IPS-NIHi7 (cell line): ENCODE data around the gene CFAP100.
A peak's percentile ranks its signal among the peaks of the same experiment; 100 is the strongest.

Source experiments
- DNase-seq: peaks from one replicate; pipeline ENCODE4 v3.0.0; 2012; ENCODE audit warnings: mixed read lengths; ENCODE audit errors: extremely low spot score

The CFAP100 gene

DNA sequence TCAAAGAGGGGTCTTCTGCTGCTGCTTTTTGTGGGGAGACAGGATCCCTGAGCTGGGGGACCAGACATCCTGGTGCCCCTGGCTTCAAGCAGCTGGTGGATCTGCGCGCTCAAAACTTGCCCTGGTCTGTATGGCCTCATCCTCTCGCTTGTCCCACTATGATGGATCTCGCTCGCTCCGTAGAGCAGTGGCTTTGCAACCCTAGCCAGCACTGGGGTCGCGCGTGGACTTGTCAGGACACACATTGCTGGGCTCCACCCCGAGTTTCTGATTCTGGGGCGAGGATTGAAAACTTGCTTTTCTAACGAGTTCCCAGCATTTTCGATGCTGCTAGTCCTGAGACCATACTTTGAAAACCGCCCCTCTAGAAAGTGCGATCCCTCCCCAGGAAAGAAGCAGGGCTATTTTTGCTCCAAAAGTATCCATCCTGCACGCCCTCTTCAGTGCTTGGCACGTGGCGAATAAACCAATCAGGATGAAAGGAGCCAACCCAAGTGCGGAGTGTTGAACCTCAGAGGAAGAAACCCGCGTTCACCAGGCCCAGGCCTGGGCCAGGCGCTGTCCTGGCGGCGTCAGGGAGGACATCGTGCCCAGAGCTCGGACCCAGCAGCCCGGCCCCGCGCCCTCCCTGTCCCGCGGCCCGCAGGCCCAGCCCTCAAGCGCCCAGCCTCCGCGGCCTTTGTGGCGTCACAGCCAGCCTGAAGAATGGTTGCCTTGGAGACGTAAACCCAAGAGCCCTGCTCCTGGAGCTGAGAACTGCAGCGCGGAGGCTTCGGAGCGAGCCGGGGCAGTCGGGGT lies at the start of gene CFAP100:
TSS of gene CFAP100 (plus strand) at position 731 of the 798 bp plus-strand sequence. CDS start 1,092 bp downstream, outside the sequence.
- DNase-seq: peak; percentile 83

- no peak for DNase-seq
Measured at GRCh38 chr3:126345231-126345630, 49.5 kb upstream of the CFAP100 start.

GRCh38 chr3:126345641-126346460 lies 48.9 kb upstream of the CFAP100 start:
- DNase-seq: no peak

DNA sequence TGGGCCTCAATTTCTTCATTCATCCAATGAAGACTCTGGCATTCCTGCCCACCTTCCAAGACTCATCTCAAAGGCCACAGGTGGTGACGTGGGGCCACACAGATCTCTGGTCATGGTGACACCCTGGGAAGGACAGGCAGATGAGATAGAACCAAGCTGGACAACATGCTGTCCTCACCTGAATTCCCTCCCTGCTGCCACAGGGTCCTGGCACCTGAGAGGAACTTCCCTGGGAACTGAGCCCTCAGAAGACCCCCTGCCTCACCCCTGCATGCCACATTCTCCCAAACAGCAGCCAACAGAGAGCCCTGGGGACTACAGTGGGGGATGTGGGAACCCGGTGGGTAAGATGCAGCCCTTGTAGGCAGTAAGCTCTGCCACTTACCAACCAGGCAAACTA lies 48.2 kb upstream of the CFAP100 start:
- DNase-seq: no peak

DNA sequence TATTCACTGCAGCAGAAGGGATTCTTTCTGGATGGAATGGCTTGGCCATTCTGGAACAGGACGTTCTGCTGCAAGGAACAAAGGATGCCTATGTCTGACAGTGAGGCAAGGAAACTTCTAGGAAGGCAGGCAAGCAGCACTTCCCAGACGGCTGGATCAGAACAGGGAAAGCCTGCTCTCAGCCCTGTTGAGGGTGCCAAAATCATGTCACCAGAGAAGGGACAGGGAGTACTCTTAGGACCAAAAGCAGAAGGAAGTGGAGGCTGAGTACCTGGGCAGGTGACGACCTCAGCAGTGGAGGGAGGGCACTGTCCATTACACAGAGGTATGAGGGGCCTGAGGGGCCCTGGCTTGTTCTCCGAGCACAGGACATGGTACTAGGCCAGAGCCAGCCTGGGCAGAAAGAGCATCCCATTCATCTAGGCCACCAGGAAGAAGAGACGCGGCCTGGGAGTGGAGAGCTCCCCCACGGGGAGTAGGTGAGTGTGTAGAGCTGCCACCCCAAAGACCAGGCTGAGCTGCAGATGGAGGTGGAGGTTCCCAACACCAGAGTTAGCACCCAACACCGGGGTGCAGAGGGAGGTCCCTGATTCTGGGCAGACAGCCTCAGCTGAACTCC lies 47.1 kb upstream of the CFAP100 start:
- DNase-seq: no peak

- DNase-seq: peak; percentile 55
Measured at GRCh38 chr3:126348308-126348920, 46.3 kb upstream of the CFAP100 start.

DNA sequence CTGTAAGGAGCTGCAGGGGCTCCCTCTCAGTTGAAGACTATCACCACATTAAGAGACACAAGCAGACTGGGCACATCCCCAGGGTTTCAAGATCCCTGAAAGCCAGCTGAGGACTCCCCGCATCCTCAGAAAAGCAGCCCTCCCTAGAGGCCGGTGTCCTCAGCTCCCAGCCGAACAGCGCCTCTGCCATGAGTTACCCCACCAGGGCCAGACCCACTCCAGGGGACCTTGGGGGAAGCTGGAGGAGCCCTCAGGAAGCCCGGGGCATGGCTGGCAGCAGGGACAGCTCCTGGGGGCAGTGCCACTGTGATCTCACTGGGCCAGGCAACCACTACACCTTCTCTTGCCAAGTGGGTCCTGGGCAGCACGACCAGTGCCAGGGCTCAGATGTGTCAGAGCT lies 45.6 kb upstream of the CFAP100 start:
- DNase-seq: no peak

DNA sequence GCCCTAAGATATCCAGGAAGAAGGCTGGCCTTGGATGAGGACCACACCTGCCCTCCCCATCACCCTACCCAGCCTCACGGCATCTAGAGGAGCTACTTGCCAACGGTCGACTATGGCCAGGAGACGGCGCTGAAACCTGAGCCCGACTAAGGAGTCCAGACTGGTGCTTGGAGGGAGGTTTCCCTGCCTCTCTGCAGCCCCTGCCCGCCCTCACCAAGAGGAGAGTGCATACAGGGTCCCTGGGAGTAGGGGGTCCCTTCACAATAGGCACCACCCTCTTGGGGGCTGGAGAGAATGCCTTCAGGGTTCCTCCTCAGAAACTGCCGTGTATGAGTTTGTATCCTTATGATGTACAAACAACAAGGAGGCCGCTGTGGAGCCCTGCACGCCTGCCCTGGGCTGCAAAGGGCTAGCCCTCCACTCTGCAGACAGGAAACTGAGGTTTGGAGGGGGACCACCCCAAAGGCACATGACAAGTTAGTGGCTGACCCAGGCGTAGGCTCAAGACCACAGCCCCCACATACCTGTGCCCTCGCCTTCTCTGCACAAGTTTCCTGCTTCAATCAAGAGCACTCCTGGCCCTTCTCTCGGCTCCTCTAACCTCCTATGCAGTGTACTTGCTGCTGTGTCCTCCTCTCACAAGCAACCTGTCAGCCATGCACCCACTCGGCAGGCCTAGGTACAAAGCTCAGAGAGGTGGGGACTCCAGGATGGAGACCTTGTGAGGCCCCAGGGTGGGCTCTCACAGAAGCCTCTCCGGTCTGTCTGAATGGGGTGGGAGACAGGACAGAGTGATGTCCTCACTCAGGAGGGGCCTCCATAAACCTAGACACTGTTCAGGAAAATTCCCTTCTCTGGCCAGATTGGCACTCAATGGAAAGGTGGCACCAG lies 44.9 kb upstream of the CFAP100 start:
- no peak for DNase-seq

DNA sequence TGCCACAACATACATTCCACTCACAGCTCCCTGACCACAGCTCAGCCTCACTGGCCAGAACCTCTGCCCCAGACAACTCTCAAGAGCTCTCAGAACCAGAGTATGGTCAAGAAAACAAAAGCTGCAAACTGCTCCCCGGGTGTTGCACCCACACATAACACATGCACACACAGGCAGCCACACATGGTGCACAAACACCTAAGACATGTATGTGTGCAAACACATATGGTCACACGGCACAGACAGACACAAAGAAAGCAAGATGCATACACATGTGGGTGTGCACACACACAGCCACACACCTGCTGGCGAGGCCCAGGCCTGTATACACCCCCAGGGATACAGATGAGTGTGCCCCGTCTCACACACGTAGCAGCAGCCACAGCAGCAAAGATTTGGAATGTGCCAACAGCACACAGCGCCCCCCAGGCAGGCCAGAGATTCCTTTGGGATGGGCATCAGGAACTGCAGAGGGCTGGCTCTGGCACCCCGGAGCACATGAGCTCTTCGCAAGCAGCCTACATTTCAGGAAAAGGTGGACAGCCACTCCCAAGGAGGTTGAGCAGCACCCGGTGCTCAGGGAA lies 44.1 kb upstream of the CFAP100 start:
- DNase-seq: no peak

- DNase-seq: no peak
Measured at GRCh38 chr3:126351086-126351770, 43.5 kb upstream of the CFAP100 start.

DNA sequence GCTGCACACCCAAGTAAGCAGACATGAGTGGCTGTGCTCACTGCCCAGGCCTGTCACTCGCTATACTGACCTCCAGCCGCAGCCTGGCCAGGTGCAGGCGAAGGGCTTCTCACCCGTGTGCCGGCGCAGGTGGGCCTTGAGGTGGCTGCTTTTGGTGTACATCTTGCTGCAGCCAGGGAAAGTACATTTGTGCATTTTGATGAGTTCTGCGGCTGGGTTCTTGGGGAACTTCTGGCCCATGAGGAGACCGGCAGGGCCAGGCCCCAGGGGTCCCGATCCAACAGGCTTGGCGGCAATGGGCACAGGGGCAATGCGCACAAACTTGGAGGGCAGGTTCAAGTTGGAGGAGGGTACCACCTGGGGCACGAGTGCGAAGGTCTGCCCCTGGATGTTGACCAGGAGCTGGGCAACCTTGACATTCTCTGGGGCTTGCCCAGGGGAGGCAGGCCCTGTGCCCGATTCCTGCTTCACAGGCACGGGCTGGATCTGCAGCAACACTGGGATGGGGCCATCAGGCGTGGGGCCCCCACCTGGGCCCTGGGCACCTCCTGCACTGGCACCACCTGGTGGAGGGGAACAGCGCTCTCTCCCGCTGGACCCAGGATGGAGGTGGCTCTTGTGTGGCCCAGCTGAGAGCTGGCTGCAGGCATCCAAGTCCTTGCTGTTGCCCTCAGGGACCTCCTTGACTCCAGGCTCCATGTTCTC lies 42.8 kb upstream of the CFAP100 start:
- DNase-seq: no peak

DNA sequence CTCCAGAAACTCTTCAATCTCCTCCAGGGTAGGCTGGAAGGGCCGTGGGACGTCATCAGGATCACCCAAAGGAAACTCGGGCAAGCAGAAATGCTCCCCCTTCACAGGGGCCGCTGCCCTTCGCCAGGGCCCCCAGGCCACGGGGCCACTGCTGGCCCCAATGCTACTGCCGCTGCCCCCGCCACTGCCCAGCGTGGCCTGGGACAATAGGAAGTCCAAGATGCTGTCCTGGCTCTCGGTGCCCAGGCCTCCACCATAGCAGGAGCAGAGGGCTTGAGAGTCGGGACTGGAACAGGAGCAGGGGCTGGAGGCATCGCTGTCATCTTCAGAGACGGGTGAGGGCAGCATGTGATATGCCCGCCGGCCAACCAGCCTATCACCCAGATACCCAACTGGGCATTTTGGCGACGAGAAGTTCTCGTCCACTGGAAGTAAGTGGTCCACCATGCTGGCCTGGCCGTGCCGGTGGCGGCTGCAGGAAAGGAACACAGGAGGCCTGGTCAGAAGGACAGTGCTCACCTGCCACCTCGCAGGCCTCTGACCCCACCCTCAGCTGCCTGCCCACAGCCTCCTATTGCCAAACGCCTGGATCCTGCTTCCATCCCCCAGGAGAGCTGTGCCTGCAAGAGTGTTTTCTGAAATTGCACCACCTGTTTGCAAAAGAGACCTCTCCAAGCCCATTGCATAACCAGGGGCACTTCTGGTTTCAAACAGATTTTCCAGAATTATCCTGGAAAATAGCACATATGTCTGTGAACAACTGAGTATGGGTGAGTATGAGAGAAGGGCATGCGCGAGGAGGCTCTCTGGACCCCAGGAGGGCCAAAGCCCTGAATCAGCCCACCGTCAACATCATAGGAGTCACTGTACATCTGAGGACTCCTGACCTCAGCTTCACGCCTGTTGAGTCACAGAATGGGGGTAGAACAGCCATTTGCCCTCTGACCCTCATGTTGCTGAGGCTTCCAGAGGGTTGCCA lies 41.9 kb upstream of the CFAP100 start:
- DNase-seq: no peak

DNA sequence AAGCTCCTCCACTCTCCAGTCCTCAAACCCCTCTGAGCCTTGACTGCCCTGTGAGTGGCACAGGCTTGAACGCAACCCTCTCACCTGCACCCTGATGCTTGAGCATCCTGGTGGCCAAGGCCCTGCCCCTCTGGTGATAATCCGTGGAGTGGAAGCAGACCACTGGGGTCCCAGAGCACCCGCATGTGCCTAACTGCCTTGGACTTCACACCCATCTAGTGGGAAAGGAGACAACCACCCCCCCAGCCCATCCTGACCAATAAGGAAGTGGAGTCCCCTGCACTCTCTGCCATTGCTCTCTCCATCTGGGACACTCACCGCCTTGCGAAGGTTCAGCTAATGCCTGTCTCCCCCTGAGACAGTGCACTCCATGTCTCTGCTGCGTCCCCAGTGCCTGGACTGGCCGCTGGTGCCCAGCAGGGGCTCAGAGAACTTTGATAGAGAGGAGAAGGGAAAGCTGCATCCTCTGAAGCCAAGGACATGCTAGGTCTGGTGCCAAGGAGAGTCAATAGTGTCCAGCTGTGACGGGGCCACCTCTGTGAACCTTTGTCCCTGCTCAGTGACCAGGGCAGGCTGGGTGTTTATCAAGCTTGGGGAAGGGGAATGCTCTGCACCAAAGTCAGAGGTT lies 40.9 kb upstream of the CFAP100 start:
- DNase-seq: no peak

- no peak for DNase-seq
Measured at GRCh38 chr3:126354776-126355175, 39.9 kb upstream of the CFAP100 start.

GRCh38 chr3:126355251-126355650 lies 39.5 kb upstream of the CFAP100 start:
- no peak for DNase-seq

GRCh38 chr3:126355777-126356372 lies 38.8 kb upstream of the CFAP100 start:
- peak; percentile 93 for DNase-seq
